GM23338 (cell line): ENCODE data around the gene QDPR. TPM values are rescaled to one million over a fixed set of nuclear protein-coding genes. Genes with fewer than 3 reads are reported as not detected.

ENCODE experiments used
- ATAC-seq: fragments of 200-7000 bp; cut with Tn5 transposase; 3 replicates; pipeline ENCODE4 v1.9.1; 2020
- DNase-seq: peaks from one replicate; pipeline ENCODE4 v3.0.0-alpha.2; 2015; ENCODE audit warnings: low spot score
- H2AFZ ChIP-seq: fragments of 200-600 bp; sonication (generic); 2 replicates; pipeline ENCODE4 v1.8.0; 2016; ENCODE audit warnings: antibody characterized with exemption, mild to moderate bottlenecking, moderate library complexity
- H3F3A ChIP-seq: fragments of 200-600 bp; sonication (generic); replicated peaks from 2 replicates; pipeline ENCODE4 v1.8.0; 2017; ENCODE audit warnings: antibody characterized with exemption, mixed run types, low read depth
- H3K27ac ChIP-seq: fragments of 200-600 bp; sonication (generic); 2 replicates; pipeline ENCODE4 v1.6.1; 2016; ENCODE audit warnings: low read depth
- H3K27me3 ChIP-seq: fragments of 200-600 bp; sonication (generic); 2 replicates; pipeline ENCODE4 v1.8.0; 2016; ENCODE audit warnings: mild to moderate bottlenecking, mixed run types, moderate library complexity; ENCODE audit not compliant: insufficient read depth
- H3K36me3 ChIP-seq: fragments of 200-600 bp; sonication (generic); 2 replicates; pipeline ENCODE4 v1.8.0; 2016; ENCODE audit warnings: mild to moderate bottlenecking; ENCODE audit not compliant: insufficient read depth
- H3K4me1 ChIP-seq: fragments of 200-600 bp; sonication (generic); 2 replicates; pipeline ENCODE4 v1.8.0; 2016; ENCODE audit warnings: mild to moderate bottlenecking, moderate library complexity; ENCODE audit not compliant: insufficient read depth
- H3K4me2 ChIP-seq: fragments of 200-600 bp; sonication (generic); 2 replicates; pipeline ENCODE4 v1.7.1; 2017; ENCODE audit warnings: mixed run types
- H3K4me3 ChIP-seq: fragments of 200-600 bp; sonication (generic); 2 replicates; pipeline ENCODE4 v1.6.1; 2016; ENCODE audit warnings: mixed run types
- H3K79me2 ChIP-seq: fragments of 200-600 bp; sonication (generic); replicated peaks from 2 replicates; pipeline ENCODE4 v1.8.0; 2017; ENCODE audit warnings: mild to moderate bottlenecking; ENCODE audit not compliant: insufficient read depth
- H3K9me2 ChIP-seq: fragments of 200-600 bp; sonication (generic); 2 replicates; pipeline ENCODE4 v1.8.0; 2017; ENCODE audit not compliant: insufficient read depth
- H4K20me1 ChIP-seq: fragments of 200-600 bp; sonication (generic); replicated peaks from 2 replicates; pipeline ENCODE4 v1.8.0; 2017; ENCODE audit warnings: mild to moderate bottlenecking; ENCODE audit not compliant: insufficient read depth
- H3K27ac Mint-ChIP-seq: 2 replicates; pipeline ENCODE4 v1.8.0; 2020; ENCODE audit warnings: inconsistent platforms, mild to moderate bottlenecking, moderate library complexity, mixed read lengths
- H3K27me3 Mint-ChIP-seq: 3 replicates; pipeline ENCODE4 v1.8.0; 2022; ENCODE audit warnings: low read depth, mild to moderate bottlenecking, moderate library complexity, mixed read lengths, inconsistent platforms; ENCODE audit not compliant: insufficient read depth, poor library complexity
- H3K36me3 Mint-ChIP-seq: 3 replicates; pipeline ENCODE4 v1.8.0; 2021; ENCODE audit warnings: low read depth, mild to moderate bottlenecking, inconsistent platforms, moderate library complexity, mixed read lengths
- H3K4me1 Mint-ChIP-seq: 3 replicates; pipeline ENCODE4 v1.8.0; 2020; ENCODE audit warnings: mild to moderate bottlenecking, inconsistent platforms, mixed read lengths
- H3K4me3 Mint-ChIP-seq: 3 replicates; pipeline ENCODE4 v1.8.0; 2021; ENCODE audit warnings: moderate library complexity, mild to moderate bottlenecking, inconsistent platforms, mixed read lengths
- H3K9me3 Mint-ChIP-seq: 3 replicates; pipeline ENCODE4 v1.8.0; 2020; ENCODE audit warnings: moderate library complexity, mild to moderate bottlenecking, inconsistent platforms, mixed read lengths
- EZH2 ChIP-seq: fragments of 200-600 bp; sonication (generic); IDR thresholded peaks from one replicate; pipeline ENCODE4 v1.8.0; 2017; ENCODE audit warnings: antibody characterized with exemption, mild to moderate bottlenecking, low read depth; ENCODE audit not compliant: unreplicated experiment
- EZH2phosphoT487 ChIP-seq: fragments of 200-600 bp; sonication (generic); IDR thresholded peaks from one replicate; pipeline ENCODE4 v1.8.1; 2018; ENCODE audit warnings: antibody characterized with exemption; ENCODE audit not compliant: unreplicated experiment
- STAT1 ChIP-seq: IDR thresholded peaks from one replicate; pipeline ENCODE4 v1.6.1; 2016; ENCODE audit warnings: antibody characterized with exemption; ENCODE audit not compliant: unreplicated experiment
- ZNF114 ChIP-seq: fragments of 250-450 bp; sonication (Bioruptor Pico); IDR thresholded peaks from 2 replicates; pipeline ENCODE4 v1.5.0; 2020; ENCODE audit warnings: mild to moderate bottlenecking, moderate library complexity
- ZNF331 ChIP-seq: fragments of 250-450 bp; sonication (Bioruptor Pico); IDR thresholded peaks from 2 replicates; pipeline ENCODE4 v1.5.0; 2020; ENCODE audit warnings: low read depth, mild to moderate bottlenecking, moderate library complexity
- polyA plus RNA-seq: library from polyadenylated mRNA; unstranded; fragments of >200 nt; fragmentation: Nextera tagmentation; extraction: Ambion mirVana; gene quantifications from 2 replicates; pipeline ENCODE4 v1.2.1, GENCODE V29; 2016
- total RNA-seq: library from RNA; depleted of rRNA; stranded (reverse); fragments of >200 nt; shearing (Covaris generic); gene quantifications from 2 replicates; pipeline ENCODE4 v1.2.3, GENCODE V29; 2014
- TF ChIP-seq, protein P1 (sequence below): IDR thresholded peaks from 2 replicates; pipeline ENCODE4 v1.6.1; 2016; ENCODE audit warnings: antibody characterized with exemption
- TF ChIP-seq, protein P2 (sequence below), 2 experiments: fragments of 200-600 bp in 1 of 2; sonication (generic) in 1 of 2; conservative IDR thresholded peaks; 2 replicates each; pipeline versions ENCODE4 v1.5.1 to v1.6.1; 2016 to 2017; ENCODE audit warnings: antibody characterized with exemption in 2 of 2, low read depth in 2 of 2, mild to moderate bottlenecking in 2 of 2, moderate library complexity in 1 of 2

QDPR gene
- total and polyA plus RNA-seq, 2 experiments from 2014 or later = 31.5 to 42.7 TPM

DNA sequence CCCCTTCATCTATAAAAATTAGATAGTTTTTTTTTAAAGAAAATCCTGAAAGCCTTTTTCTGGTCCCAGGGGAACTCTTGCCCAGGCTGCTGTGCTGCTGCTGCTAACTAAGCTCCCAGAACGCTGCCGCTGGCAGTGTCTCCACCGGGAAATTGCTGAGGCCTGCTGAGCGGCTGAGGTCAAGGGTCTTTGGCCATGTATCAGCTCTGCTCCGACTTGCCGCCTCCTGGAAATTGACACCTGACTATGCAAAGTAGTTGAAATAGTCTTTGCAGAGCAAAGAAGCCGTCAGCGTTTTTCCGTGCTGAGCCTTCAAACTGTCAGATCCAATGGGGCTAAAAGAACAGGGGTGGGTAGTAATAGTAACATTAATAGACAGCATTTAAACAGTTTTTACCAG lies 839 bp downstream of the QDPR start:
- H3K27me3 ChIP-seq = 0 out of 2 replicates have a peak, but pooled peaks cover 5% of the 10 kb centered on the region
- ATAC-seq (peak; percentile 36), DNase-seq (peak; percentile 31)
- peaks cover 16% of the 10 kb centered on the region for H3K79me2 ChIP-seq
- peaks cover 30% of the 10 kb centered on the region for H3K4me1 Mint-ChIP-seq
- no peak overlapping the region for H3K27ac Mint-ChIP-seq
- H3K36me3 ChIP-seq = no peaks in the 10 kb centered on the region
- H3K4me3 ChIP-seq = peak overlapping the region; percentile 85
- H3K27ac ChIP-seq = no peak overlapping the region
- H3K4me1 ChIP-seq = peaks cover 31% of the 10 kb centered on the region
- H3K4me2 ChIP-seq = peak overlapping the region; percentile 99
- H3K4me3 Mint-ChIP-seq = peak overlapping the region; percentile 96
- H3K27me3 Mint-ChIP-seq = peaks cover 6% of the 10 kb centered on the region
- H3K9me3 Mint-ChIP-seq = no peaks in the 10 kb centered on the region
- H3K36me3 Mint-ChIP-seq = peaks cover 23% of the 10 kb centered on the region
- no peaks in the 10 kb centered on the region; the same call in none of the 2 replicates for H4K20me1 ChIP-seq
- no peaks in the 10 kb centered on the region for H3K9me2 ChIP-seq
- H3F3A ChIP-seq = 0 out of 2 replicates have a peak, but pooled peaks cover 5% of the 10 kb centered on the region
- H2AFZ ChIP-seq = peak overlapping the region; percentile 99
- TF ChIP-seq EZH2 (no peak), EZH2phosphoT487 (no peak), STAT1 (no peak)
- TF ChIP-seq, protein P1, sequence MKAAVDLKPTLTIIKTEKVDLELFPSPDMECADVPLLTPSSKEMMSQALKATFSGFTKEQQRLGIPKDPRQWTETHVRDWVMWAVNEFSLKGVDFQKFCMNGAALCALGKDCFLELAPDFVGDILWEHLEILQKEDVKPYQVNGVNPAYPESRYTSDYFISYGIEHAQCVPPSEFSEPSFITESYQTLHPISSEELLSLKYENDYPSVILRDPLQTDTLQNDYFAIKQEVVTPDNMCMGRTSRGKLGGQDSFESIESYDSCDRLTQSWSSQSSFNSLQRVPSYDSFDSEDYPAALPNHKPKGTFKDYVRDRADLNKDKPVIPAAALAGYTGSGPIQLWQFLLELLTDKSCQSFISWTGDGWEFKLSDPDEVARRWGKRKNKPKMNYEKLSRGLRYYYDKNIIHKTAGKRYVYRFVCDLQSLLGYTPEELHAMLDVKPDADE = no peak

DNA sequence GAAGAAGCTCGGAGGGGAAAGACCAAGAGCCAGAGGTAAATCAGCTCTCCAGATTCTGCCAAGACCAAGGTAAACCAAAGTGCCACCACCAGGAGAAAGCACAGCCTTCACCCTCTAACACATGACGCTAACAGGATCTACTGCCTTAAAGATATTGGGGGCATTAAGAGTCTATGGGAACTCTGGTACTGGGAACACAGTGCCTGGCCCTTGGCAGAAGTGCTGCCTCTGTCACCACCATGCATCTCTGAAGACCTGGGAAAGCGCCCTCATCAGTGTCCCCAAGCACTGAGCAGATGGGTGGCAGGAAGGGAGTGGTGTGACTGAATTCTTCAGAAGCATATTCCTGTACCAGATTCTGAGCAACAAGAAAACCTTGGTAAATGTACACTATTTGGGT lies 1.3 kb downstream of the QDPR start:
- peaks cover 31% of the 10 kb centered on the region for H3K4me1 ChIP-seq
- Mint-ChIP-seq H3K4me1 (peaks cover 29% of the 10 kb centered on the region), H3K36me3 (peaks cover 26% of the 10 kb centered on the region), H3K4me3 (peak overlapping the region; percentile 96), H3K27me3 (peaks cover 6% of the 10 kb centered on the region), H3K27ac (no peak overlapping the region), H3K9me3 (no peaks in the 10 kb centered on the region)
- no peaks in the 10 kb centered on the region for H3K9me2 ChIP-seq
- TF ChIP-seq EZH2 (no peak), ZNF331 (CRISPR knock-in tag) (no peak), ZNF114 (no peak)
- TF ChIP-seq, protein P2, sequence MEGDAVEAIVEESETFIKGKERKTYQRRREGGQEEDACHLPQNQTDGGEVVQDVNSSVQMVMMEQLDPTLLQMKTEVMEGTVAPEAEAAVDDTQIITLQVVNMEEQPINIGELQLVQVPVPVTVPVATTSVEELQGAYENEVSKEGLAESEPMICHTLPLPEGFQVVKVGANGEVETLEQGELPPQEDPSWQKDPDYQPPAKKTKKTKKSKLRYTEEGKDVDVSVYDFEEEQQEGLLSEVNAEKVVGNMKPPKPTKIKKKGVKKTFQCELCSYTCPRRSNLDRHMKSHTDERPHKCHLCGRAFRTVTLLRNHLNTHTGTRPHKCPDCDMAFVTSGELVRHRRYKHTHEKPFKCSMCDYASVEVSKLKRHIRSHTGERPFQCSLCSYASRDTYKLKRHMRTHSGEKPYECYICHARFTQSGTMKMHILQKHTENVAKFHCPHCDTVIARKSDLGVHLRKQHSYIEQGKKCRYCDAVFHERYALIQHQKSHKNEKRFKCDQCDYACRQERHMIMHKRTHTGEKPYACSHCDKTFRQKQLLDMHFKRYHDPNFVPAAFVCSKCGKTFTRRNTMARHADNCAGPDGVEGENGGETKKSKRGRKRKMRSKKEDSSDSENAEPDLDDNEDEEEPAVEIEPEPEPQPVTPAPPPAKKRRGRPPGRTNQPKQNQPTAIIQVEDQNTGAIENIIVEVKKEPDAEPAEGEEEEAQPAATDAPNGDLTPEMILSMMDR (conservative IDR thresholded peaks at IDR 0.05; ENCODE audit: low read depth in 2 of 2) = no peak
- TF ChIP-seq, protein P1 = no peak
- 0 out of 2 replicates have a peak, but pooled peaks cover 5% of the 10 kb centered on the region for H3F3A ChIP-seq
- peak overlapping the region; percentile 85; the same call in 1 of the 2 replicates for H3K4me3 ChIP-seq
- H3K36me3 ChIP-seq = no peaks in the 10 kb centered on the region
- no peak for DNase-seq
- H3K27ac ChIP-seq = no peak overlapping the region
- H4K20me1 ChIP-seq = no peaks in the 10 kb centered on the region; the same call in none of the 2 replicates
- peak overlapping the region; percentile 99 for H3K4me2 ChIP-seq
- peaks cover 16% of the 10 kb centered on the region for H3K79me2 ChIP-seq
- ATAC-seq = no peak
- 0 out of 2 replicates have a peak, but pooled peaks cover 5% of the 10 kb centered on the region for H3K27me3 ChIP-seq
- no peak overlapping the region for H2AFZ ChIP-seq
